Activated naive CD8-positive, alpha-beta T cell treated with anti-CD3 and anti-CD28 coated beads for 36 hours (primary cell): ENCODE results near the gene UBR2. TPM values are rescaled to one million over a fixed set of nuclear protein-coding genes. Genes with fewer than 3 reads are reported as not detected.

Source experiments
- DNase-seq: peaks from one replicate; pipeline ENCODE4 v3.0.0; 2021
- H3K27ac Mint-ChIP-seq: one replicate; pipeline ENCODE4 v1.8.0; 2022; ENCODE audit warnings: mild to moderate bottlenecking, moderate library complexity, mixed read lengths
- H3K27me3 Mint-ChIP-seq: one replicate; pipeline ENCODE4 v1.8.0; 2022; ENCODE audit warnings: mild to moderate bottlenecking, mixed read lengths
- H3K36me3 Mint-ChIP-seq: one replicate; pipeline ENCODE4 v1.8.0; 2021; ENCODE audit warnings: mild to moderate bottlenecking, mixed read lengths
- H3K4me1 Mint-ChIP-seq: one replicate; pipeline ENCODE4 v1.8.0; 2021; ENCODE audit warnings: mixed read lengths
- H3K4me3 Mint-ChIP-seq: one replicate; pipeline ENCODE4 v1.8.0; 2022; ENCODE audit warnings: mild to moderate bottlenecking, moderate library complexity, mixed read lengths
- H3K9me3 Mint-ChIP-seq: one replicate; pipeline ENCODE4 v1.8.0; 2022; ENCODE audit warnings: mixed read lengths
- total RNA-seq, 2 experiments: library from RNA; stranded (reverse); gene quantifications; one replicate each; pipeline ENCODE4 v1.2.3, GENCODE V29; 2021

Gene UBR2
- total RNA-seq, 2 experiments from 2014 or later = 18.7 to 19.5 TPM

- DNase-seq = no peak
- Mint-ChIP-seq H3K4me1 (no peaks in the 10 kb centered on the region), H3K27me3 (no peaks in the 10 kb centered on the region), H3K9me3 (peaks cover 2% of the 10 kb centered on the region), H3K4me3 (no peak overlapping the region), H3K27ac (no peak overlapping the region), H3K36me3 (no peaks in the 10 kb centered on the region)
Observed at GRCh38 chr6:42735976-42736375, 172.1 kb downstream of the UBR2 start.

GRCh38 chr6:42740725-42741124 lies 176.9 kb downstream of the UBR2 start:
- H3K27ac Mint-ChIP-seq = no peak overlapping the region
- H3K27me3 Mint-ChIP-seq = no peaks in the 10 kb centered on the region
- H3K4me3 Mint-ChIP-seq = no peak overlapping the region
- H3K9me3 Mint-ChIP-seq = peaks cover 3% of the 10 kb centered on the region
- peaks cover 9% of the 10 kb centered on the region for H3K4me1 Mint-ChIP-seq
- no peak for DNase-seq
- peaks cover 22% of the 10 kb centered on the region for H3K36me3 Mint-ChIP-seq

GRCh38 chr6:42742116-42742894 lies 178.5 kb downstream of the UBR2 start:
- Mint-ChIP-seq H3K36me3 (peaks cover 25% of the 10 kb centered on the region), H3K27ac (no peak overlapping the region), H3K9me3 (peaks cover 3% of the 10 kb centered on the region), H3K4me3 (no peak overlapping the region), H3K27me3 (no peaks in the 10 kb centered on the region), H3K4me1 (peaks cover 10% of the 10 kb centered on the region)
- no peak for DNase-seq

Other genes with a start within 250 kb of the UBR2 start
- 1 to 10 TPM; 6.5 to 6.9 TPM for gene TRERF1, start 112.1 kb upstream of the UBR2 start, total RNA-seq
- gene PRPH2, start 158.6 kb downstream of the UBR2 start, total RNA-seq = under 1 TPM in 1 of 2 experiments, not detected in 1; 0.06 TPM
- 10 to 100 TPM; 16.8 to 18.3 TPM for gene TBCC, start 182.1 kb downstream of the UBR2 start, total RNA-seq
- gene BICRAL, start 218.0 kb downstream of the UBR2 start, total RNA-seq = 10 to 100 TPM; 10.6 to 10.7 TPM